Ascending aorta (tissue), 2 donors: ENCODE results near the gene SLC37A2. TPM values are rescaled to one million over a fixed set of nuclear protein-coding genes. Genes with fewer than 3 reads are reported as not detected.

Experiments
- DNase-seq, 2 donors: peaks; one replicate each; pipeline ENCODE4 v3.0.0-alpha.2; 2019; ENCODE audit warnings: low spot score in 2 of 2
- H3K27ac ChIP-seq, 2 donors: fragments of 200-600 bp; sonication (generic); one replicate each; pipeline ENCODE4 v1.5.1; 2016 to 2017; ENCODE audit warnings: mild to moderate bottlenecking in 1 of 2
- H3K27me3 ChIP-seq: fragments of 200-600 bp; sonication (generic); one replicate; pipeline ENCODE4 v1.5.1; 2017
- H3K36me3 ChIP-seq, 2 donors: fragments of 200-600 bp; sonication (generic); one replicate each; pipeline ENCODE4 v1.5.1; 2016
- H3K4me1 ChIP-seq, 2 donors: fragments of 200-600 bp; sonication (generic); one replicate each; pipeline ENCODE4 v1.5.1; 2016 to 2017; ENCODE audit warnings: mild to moderate bottlenecking in 1 of 2
- H3K4me3 ChIP-seq, 2 donors: fragments of 200-600 bp; sonication (generic); one replicate each; pipeline ENCODE4 v1.5.1; 2016 to 2017; ENCODE audit warnings: mild to moderate bottlenecking in 1 of 2
- H3K9me3 ChIP-seq, 2 donors: fragments of 200-600 bp; sonication (generic); one replicate each; pipeline ENCODE4 v1.5.1; 2016
- CTCF ChIP-seq, 3 experiments: fragments of 200-600 bp in 2 of 3; fragments of 450-650 bp in 1 of 3; sonication (generic) in 2 of 3; IDR thresholded peaks; one replicate each; pipeline ENCODE4 v1.5.1; 2016 to 2019; ENCODE audit warnings: antibody characterized with exemption in 3 of 3, mild to moderate bottlenecking in 1 of 3, moderate library complexity in 1 of 3
- intact Hi-C: fragments of 100-400 bp; cut with DNase I; formaldehyde crosslinking; loops from one replicate; pipeline ENCODE4 v1.15.1; 2023
- total RNA-seq: library from RNA; depleted of rRNA; stranded (reverse); fragments of >200 nt; gene quantifications from one replicate; pipeline ENCODE4 v1.1.0, GENCODE V29; 2016

The SLC37A2 gene
- total RNA-seq, 1 donor from 2014 or later, result 1.5 TPM

- Histone ChIP-seq H3K4me1 (no peaks in the 10 kb centered on the region), H3K4me3 (no peak overlapping the region), H3K27ac (no peak overlapping the region), H3K27me3 (no peaks in the 10 kb centered on the region), H3K9me3 (no peaks in the 10 kb centered on the region), H3K36me3 (no peaks in the 10 kb centered on the region)
- no peak for TF ChIP-seq CTCF (IDR thresholded peaks at IDR 0.05)
- intact Hi-C loops, result no loop called here
- no peak for DNase-seq
These were observed 12.1 kb downstream of the SLC37A2 start for GRCh38 chr11:125075242-125075625.

DNA sequence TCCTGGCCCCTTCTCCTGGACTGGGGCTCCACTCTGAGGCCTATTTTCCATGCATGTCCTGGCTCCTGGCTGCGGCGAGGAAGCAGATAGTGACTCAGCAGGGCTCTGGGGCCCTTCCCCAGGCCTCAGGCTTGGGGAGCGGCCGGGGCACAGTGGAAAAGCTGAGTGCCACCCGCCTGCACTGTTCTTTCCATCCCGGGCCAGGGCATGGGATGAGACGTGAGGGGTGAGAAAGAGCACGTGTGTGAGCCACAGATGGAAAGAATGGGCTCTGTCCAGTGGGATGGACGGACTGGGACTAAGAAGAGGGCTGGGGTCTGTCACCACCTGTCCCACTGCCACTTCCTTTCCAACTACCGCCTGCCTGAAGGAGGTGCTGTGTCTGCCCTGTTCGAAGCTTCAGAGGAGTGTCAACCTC is 12.8 kb downstream of the SLC37A2 start:
- no peaks in the 10 kb centered on the region for H3K9me3 ChIP-seq
- no peaks in the 10 kb centered on the region for H3K4me1 ChIP-seq
- no peaks in the 10 kb centered on the region for H3K36me3 ChIP-seq
- no peak for DNase-seq
- intact Hi-C loops, result no loop called here
- H3K4me3 ChIP-seq, result no peak overlapping the region
- H3K27ac ChIP-seq, result no peak overlapping the region
- H3K27me3 ChIP-seq, result no peaks in the 10 kb centered on the region
- no peak for TF ChIP-seq CTCF (IDR thresholded peaks at IDR 0.05)

GRCh38 chr11:125076378-125076945 is 13.4 kb downstream of the SLC37A2 start:
- Histone ChIP-seq H3K27ac (no peak overlapping the region), H3K36me3 (no peaks in the 10 kb centered on the region), H3K4me3 (no peak overlapping the region), H3K9me3 (no peaks in the 10 kb centered on the region), H3K4me1 (no peaks in the 10 kb centered on the region), H3K27me3 (no peaks in the 10 kb centered on the region)
- DNase-seq, result no peak
- TF ChIP-seq CTCF (IDR thresholded peaks at IDR 0.05), result no peak
- intact Hi-C loops, result no loop called here

GRCh38 chr11:125078016-125078415 is 14.9 kb downstream of the SLC37A2 start:
- no peaks in the 10 kb centered on the region for H3K36me3 ChIP-seq
- H3K27ac ChIP-seq, result no peak overlapping the region
- DNase-seq, result no peak
- no peak overlapping the region for H3K4me3 ChIP-seq
- H3K27me3 ChIP-seq, result no peaks in the 10 kb centered on the region
- no peaks in the 10 kb centered on the region for H3K4me1 ChIP-seq
- H3K9me3 ChIP-seq, result no peaks in the 10 kb centered on the region
- intact Hi-C loops, result no loop called here
- TF ChIP-seq CTCF (IDR thresholded peaks at IDR 0.05), result no peak

GRCh38 chr11:125078516-125079140 is 15.5 kb downstream of the SLC37A2 start:
- Histone ChIP-seq H3K27me3 (no peaks in the 10 kb centered on the region), H3K36me3 (no peaks in the 10 kb centered on the region), H3K27ac (no peak overlapping the region), H3K9me3 (no peaks in the 10 kb centered on the region), H3K4me3 (no peak overlapping the region), H3K4me1 (no peaks in the 10 kb centered on the region)
- no peak for TF ChIP-seq CTCF (IDR thresholded peaks at IDR 0.05)
- DNase-seq, result no peak
- intact Hi-C loops, result no loop called here
